H1 (cell line): Measurements from ENCODE around the gene PCED1B. TPM values are rescaled to one million over a fixed set of nuclear protein-coding genes. Genes with fewer than 3 reads are reported as not detected.

Experiments used
- microRNA-seq, 2 experiments: library from miRNA; unstranded; fragments of <30 nt; microRNA quantifications; one replicate each; pipeline versions ENCODE4 to v1.2.0, GENCODE V29; 2016 to 2020; ENCODE audit warnings: borderline microRNAs expressed in 2 of 2, borderline number of aligned reads in 2 of 2, borderline replicate concordance in 1 of 2
- polyA plus RNA-seq, 7 experiments: library from polyadenylated mRNA; depleted of rRNA in 3 of 7; stranded (reverse) in 5 of 7; unstranded in 2 of 7; fragments of >200 nt in 5 of 7; fragments of 200-250 nt in 2 of 7; gene quantifications; 1 replicate in 5 of 7; 2 replicates in 1 of 7; 4 replicates in 1 of 7; pipeline versions ENCODE4 v1.2.1 to v1.2.3, GENCODE V29; 2011 to 2013; ENCODE audit warnings: missing spikeins in 2 of 7, mixed read lengths in 2 of 7
- small RNA-seq: library from polyadenylated mRNA; stranded (forward); fragments of <200 nt; extraction: miRNeasy Mini kit (QIAGEN cat#:217004); gene quantifications from one replicate; pipeline ENCODE3, GENCODE V24; 2013; ENCODE audit not compliant: insufficient read depth
- total RNA-seq: library from RNA; stranded (reverse); fragmentation: NEBNext Ultra II Directional; extraction: Animal tissue kit (Norgen Biotek cat#: 25700); gene quantifications from 2 replicates; pipeline ENCODE4 v1.2.1, GENCODE V29; 2021

Gene PCED1B
- total and polyA plus RNA-seq, 2 of the 8 experiments (the other 6 are each of a cell fraction or from before 2014, with no cell fraction given) = 4.7 to 5.4 TPM

Small RNA genes within 50 kb of the gene (microRNA-seq; reads per million reads assigned to microRNA genes)
- 0 reads per million in 2 experiments for gene MIR4698

Small RNA genes within 50 kb of the gene (small RNA-seq; reads per million reads assigned to genes)
- not detected for gene MIR4698

Other genes with a start within 250 kb of the PCED1B start
- gene AMIGO2, start 338 bp downstream of the PCED1B start, total RNA-seq = 3.3 TPM in 2 replicates
- 0.78 and 1.7 TPM in 2 replicates for gene AMIGO2, start 338 bp downstream of the PCED1B start, polyA plus RNA-seq (2011; rRNA removed)